HG02763 (cell line): ENCODE data around the gene DPEP2.
"Not testable (repeated sequence)": the region's sequence is repeated elsewhere in the genome, so short reads cannot be mapped to it uniquely, and the experiment has no call there.

Experiments
- ATAC-seq: cut with Tn5 transposase; IDR thresholded peaks from one replicate; pipeline ENCODE4 v1.9.1; 2021; ENCODE audit warnings: mild to moderate bottlenecking, moderate library complexity; ENCODE audit not compliant: unreplicated experiment

DPEP2 gene

GRCh38 chr16:67998779-67999688 is at the start of gene DPEP2:
Gene DPEP2 (minus strand): TSS chr16:67999484. CDS start chr16:67993212, 6,272 bp downstream.
- ATAC-seq, result not testable (repeated sequence)

- no peak for ATAC-seq
Measured at GRCh38 chr16:68047987-68048386, 48.7 kb upstream of the DPEP2 start.

DNA sequence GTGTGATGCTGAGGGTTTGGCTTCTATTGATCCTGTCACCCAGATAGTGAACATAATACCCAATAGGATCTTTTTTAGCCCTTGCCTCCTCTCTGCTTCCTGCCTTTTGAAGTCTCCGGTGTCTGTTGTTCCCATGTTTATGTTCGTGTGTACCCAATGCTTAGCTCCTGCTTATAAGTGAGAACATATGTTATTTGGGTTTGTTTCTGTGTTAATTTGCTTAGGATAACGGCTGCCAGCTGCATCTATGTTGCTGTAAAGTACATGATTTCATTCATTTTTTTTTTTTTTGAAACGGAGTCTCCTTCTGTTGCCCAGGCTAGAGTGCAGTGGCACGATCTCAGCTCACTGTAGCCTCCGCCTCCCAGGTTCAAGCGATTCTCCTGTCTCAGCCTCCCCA is 46.8 kb upstream of the DPEP2 start:
- no peak for ATAC-seq

DNA sequence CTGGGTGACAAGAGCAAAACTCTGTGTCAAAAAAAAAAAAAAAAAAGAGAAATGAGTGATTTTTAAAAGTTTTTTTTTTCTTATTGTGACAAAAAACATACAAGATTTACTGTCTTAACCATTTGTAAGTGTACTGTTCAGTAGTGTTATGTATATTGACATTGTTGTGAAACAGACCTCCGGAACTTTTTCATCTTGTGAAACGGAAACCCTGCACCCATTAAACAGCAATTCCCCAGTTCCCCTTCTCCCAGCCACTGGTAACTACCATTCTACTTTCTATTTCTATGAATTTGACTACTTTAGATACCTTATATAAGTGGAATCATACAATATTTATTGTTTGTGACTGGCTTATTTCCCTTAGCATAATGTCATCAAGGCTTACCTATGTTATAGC is 42.5 kb upstream of the DPEP2 start:
- no peak for ATAC-seq

GRCh38 chr16:68040506-68041288 is 41.4 kb upstream of the DPEP2 start:
- peak; percentile 69 for ATAC-seq

- ATAC-seq, result no peak
Measured at GRCh38 chr16:68037841-68038597, 38.7 kb upstream of the DPEP2 start.

DNA sequence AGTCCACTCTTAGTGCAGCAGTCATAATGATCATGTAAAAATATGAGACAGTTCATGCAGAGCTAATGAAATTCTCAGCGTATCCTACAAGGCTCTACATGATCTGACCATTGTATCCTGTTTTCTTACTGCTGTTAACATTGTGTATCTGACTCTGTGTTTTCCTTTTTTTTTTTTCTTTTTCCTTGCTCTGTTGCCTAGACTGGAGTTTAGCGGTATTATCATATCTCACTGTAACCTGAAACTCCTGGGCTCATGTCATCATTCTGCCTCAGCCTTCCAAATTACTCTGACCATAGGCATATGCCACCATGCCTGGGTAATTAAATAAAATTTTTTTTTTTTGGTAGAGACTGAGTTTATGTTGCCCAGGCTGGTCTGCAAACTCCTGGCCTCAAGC is 35.9 kb upstream of the DPEP2 start:
- ATAC-seq, result no peak

DNA sequence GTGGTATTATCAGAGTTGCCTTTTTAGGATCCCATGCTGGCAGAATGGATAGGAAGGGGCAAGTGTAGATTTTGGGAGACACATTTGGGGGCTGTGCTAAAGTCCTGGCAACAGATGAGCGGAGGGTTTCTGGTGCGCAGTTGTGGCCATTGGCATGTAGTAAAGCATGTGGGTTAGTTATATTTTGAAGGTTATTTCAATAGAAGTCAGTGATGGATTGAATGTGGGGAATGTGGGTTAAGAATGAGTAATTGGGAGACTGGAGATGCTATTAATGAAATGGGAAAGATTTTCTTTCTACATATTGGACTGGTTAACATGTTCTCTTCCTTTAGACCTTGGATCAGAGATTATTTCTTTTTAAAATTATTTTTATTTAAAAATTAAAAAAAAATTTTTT is 33.8 kb upstream of the DPEP2 start:
- ATAC-seq, result no peak

- no peak for ATAC-seq
Measured at GRCh38 chr16:68031951-68032350, 32.7 kb upstream of the DPEP2 start.

- not testable (repeated sequence) for ATAC-seq
Measured at GRCh38 chr16:68030108-68030507, 30.8 kb upstream of the DPEP2 start.

DNA sequence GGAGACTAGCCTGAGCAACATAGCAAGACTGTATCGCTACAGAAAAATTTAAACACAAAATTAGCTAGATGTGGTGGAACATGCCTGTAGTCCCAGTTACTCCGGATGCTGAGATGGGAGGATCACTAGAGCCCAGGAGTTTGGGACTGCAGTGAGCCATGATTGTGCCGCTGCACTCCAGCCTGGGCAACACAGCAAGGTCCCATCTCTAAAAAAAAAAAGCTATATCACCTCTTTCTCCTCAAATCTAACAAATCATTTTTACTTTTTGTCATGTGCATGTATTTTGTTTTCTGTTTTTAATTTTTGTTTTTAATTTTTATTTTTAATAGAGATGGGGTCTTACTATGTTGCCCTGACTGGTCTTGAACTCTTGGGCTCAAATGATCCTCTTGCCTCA is 29.7 kb upstream of the DPEP2 start:
- no peak for ATAC-seq

DNA sequence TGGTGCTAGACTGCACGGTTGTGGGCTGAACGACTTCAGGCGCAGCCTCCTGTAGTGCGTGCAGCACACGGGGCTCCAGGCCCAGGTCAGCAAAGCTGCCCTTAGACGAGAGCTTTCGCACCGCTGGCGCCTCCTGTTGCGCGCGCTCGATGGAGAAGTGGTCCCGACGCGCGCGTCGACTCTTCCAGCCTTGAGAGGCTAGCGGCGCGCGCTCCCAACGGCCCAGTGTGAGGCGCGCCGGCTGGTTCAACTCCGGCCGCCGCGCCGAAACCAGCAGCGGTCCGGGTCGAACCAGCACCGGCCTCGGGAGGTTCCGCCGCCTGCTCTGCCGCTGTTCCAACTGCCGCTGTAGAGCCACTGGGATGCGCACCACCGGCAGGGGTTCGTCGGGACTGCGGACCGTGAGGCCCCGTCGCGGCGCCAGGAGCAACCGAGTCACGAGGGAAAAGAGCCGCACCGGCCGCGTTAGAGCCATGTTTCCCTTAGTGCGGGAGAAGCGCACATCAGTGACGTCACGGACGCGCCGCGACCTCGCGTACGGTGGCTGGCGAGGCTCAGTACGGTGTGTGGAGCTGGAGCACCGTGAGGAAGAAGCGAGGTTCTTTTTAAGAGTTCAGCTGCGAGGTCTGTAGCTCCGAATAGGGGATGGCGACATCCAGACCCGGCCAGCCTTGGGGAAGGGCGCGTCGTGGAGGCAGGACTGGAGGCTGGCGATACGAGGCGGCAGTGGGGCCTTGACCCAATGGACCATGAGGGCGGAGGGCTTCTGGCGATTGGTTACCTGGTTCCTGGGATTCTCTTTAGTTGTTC is 23.6 kb upstream of the DPEP2 start, which contains the start of the genes DDX28 and DUS2:
DDX28 (minus strand) TSS at position 505 of the 810 bp plus-strand sequence; CDS start at position 475, 30 bp downstream.
DUS2 (plus strand) TSS at position 557 of the 810 bp plus-strand sequence. CDS start 14,740 bp downstream, outside the sequence.
- ATAC-seq, result peak; percentile 64

- peak; percentile 13 for ATAC-seq
Measured at GRCh38 chr16:68022278-68022727, 23.0 kb upstream of the DPEP2 start.

DNA sequence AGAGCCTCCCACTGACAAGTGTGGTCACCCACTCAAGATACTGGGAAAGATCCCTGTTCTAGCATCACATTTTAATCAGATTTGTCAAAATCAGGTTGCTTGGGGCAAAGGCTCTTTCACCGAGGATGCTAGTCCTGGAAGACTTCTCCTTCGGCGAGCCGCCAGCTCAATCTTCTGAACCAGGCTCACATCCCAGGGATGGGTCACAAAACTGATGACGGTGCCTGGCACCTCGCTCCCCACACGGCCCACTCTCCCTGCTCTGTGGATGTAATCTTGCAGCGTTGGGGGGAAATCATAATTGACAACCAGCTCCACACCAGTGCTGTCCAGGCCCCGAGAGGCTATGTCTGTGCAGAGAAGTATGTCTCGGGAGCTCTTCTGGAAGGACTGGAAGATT is 22.2 kb upstream of the DPEP2 start:
- ATAC-seq, result no peak

DNA sequence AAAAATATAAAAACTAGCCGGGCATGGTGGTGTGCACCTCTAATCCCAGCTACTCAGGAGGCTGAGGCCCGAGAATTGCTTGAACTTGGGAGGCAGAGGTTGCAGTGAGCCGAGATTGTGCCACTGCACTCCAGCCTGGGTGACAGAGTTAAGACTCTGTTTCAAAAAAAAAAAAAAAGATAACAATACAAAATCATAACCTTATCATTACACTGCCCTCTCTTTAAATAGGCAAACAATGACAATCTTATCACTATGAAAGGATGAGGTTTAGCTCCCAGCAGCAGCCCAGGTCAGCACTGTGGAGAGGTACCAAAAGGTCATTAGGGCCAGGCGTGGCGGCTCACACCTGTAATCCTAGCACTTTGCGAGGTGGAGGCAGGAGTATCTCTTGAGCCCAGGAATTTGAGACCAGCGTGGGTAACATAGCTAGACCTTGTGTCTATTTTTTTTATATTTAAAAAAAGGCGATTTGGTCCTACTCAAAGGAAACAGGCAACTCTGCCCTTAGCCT is 19.9 kb upstream of the DPEP2 start:
- no peak for ATAC-seq

- ATAC-seq, result no peak
Measured at GRCh38 chr16:68015681-68016080, 16.4 kb upstream of the DPEP2 start, which contains the start of gene DPEP2NB. Gene DPEP2NB (minus strand): TSS chr16:68015911. CDS start chr16:68015770, 141 bp downstream.

DNA sequence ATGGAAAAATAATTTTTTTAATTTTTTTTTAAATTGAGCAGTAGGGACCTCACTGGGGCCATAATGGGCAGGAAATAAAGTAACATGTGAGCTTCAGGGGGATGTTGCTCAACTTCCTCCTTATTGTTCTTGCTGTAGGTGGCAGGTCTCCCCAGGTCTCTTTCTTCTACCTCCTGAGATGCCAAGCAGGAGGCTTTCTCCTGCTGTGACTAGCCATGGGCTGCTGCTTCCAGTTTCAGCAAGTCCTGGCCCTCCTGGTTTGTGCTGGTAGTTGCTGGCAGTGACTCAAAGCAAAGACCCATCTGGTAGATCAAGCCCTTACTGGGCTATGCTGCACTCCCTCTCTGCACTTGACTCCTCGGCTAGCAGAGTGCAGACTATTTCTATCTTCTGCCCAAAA is 14.2 kb upstream of the DPEP2 start:
- no peak for ATAC-seq

DNA sequence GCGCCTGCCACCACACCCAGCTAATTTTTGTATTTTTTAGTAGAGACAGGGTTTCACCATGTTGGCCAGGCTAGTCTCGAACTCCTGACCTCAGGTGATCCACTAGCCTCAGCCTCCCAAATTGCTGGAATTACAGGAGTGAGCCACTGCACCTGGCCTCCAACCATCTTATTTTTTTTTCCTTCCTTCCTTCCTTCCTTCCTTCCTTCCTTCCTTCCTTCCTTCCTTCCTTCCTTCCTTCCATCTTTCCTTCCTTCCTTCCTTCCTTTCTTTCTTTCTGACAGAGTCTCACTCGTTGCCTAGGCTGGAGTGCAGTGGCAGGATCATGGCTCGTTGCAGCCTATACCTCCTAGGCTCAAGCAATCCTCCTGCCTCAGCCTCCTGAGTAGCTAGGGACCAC is 10.6 kb upstream of the DPEP2 start:
- not testable (repeated sequence) for ATAC-seq

DNA sequence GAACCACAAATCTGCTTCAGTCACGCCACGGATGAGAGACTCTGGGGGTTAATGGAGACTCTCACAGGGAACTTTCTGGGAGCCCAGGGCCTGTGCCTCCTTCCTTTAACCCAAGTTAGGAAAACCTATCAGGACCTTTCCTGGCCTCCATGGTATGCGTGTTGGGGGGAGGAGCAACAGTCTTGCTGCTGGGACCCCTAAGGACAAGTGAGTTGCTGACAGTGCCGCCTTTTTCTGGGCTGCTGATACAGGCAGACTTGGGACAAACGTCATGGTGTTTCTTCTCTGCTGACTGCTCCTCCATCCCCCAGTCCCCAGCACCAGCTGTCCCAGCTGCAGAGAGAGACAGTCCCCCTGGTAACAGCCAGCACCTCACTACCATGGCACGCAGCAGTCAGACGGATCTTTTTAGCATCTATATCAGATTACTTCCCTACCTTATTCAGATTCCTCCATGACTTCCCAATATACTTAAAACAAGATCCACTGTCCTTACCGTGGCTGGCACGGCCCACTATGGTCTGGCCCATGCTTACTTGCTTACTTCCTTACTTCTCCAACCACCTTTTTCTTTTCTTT is 10.0 kb upstream of the DPEP2 start:
- ATAC-seq, result no peak
